GM19397 (cell line): ENCODE data around the gene TFAP2E.

Experiments
- ATAC-seq: cut with Tn5 transposase; IDR thresholded peaks from one replicate; pipeline ENCODE4 v1.9.1; 2021; ENCODE audit warnings: mild to moderate bottlenecking, moderate library complexity; ENCODE audit not compliant: unreplicated experiment

TFAP2E gene

GRCh38 chr1:35592991-35593769, 20.1 kb downstream of the TFAP2E start:
- no peak for ATAC-seq

- ATAC-seq: no peak
Measured at GRCh38 chr1:35594005-35594760, 21.1 kb downstream of the TFAP2E start.

GRCh38 chr1:35595684-35596083, 22.6 kb downstream of the TFAP2E start:
- no peak for ATAC-seq

DNA sequence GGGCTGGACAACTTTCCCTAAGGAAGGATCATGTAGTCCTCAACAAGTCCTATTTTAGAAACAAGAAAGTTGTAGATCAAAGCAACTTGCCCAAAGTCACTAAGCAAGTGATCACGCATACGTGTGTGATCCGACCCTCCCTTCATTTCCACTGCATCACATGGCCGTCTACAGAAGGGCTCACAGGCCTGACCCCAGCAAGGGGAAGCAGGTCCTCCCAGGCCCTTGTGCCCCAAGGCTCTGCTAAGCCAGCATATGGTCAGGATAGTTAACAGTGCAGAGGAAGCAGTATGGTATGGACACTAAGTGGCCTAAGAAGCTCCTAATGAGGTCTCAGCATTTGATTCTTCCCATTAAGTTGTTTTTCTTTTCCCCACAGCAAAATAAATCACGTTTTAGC, 24.8 kb downstream of the TFAP2E start:
- ATAC-seq: no peak

DNA sequence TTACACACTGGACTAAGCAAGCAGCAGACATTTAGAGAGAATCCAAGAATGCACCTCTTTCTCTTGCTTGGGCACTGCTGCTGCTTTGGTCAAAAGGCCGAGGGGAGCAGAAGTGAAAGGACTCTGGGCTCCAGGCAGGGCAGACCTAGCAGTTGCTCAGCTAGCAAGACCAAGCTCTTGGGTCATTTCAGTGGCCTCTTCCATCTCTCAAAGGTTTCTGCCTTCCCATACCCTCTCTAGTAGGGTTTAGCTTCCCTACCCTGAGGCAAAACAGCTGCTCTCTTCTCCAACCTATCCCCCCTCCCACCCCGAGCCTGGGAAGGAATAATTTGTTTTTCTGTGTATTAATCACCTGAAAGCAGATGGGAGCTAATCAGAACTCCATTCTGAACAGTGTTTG, 25.8 kb downstream of the TFAP2E start:
- ATAC-seq: no peak

GRCh38 chr1:35599411-35599810, 26.3 kb downstream of the TFAP2E start:
- ATAC-seq: no peak

GRCh38 chr1:35600593-35600992, 27.5 kb downstream of the TFAP2E start:
- ATAC-seq: no peak

DNA sequence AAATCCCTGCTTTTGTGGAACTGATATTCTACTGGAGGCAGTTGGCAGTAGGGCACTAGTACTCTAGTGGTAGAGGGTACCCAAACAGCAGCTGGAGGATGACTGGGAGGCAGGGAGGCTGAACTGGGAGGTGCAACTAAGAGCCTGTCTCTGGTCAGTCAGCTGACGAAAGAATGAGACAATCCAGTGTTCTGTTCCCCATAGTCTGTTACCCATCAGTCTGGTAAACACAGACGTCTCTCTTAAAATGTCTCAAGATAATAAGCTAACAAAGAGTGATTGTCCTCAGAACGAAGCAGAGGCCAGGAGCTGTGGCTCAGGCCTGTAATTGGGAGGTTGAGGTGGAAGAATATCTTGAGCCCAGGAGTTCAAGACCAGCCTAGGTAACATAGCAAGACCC, 30.4 kb downstream of the TFAP2E start:
- no peak for ATAC-seq

GRCh38 chr1:35603941-35604340, 30.8 kb downstream of the TFAP2E start:
- no peak for ATAC-seq

GRCh38 chr1:35605071-35605866, 32.2 kb downstream of the TFAP2E start:
- ATAC-seq: no peak

DNA sequence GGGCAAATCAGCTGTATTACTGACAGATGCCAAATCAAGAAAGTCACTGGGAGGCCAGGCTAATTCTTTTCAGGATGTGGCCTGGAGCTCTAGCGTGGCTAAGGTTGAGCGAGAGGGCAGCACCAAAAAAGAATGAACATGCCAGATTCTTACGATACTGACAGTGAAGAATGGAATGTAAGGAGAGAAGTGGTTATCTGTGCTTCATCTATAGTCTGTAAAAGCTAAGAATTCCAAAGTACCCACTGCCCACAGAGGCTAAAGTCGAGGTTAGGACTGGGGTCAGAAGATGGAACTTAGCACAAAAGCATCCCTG, 32.7 kb downstream of the TFAP2E start:
- no peak for ATAC-seq

DNA sequence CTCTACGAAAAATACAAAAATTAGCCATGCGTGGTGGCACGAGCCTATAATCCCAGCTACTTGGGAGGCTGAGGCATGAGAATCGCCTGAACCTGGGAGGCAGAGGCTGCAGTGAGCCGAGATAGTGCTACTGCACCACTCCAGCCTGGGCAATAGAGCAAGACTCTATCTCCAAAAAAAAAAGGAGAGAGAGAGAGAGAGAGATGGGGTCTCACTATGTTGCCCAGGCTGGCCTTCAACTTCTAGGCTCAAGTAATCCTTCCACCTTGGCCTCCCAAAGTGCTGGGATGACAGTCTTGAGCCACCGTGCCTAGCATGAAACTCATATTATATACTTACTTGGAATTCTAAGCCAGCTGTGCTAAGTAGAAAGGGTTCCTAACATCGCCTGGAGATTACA, 38.5 kb downstream of the TFAP2E start:
- ATAC-seq: no peak

GRCh38 chr1:35615440-35615839, 42.3 kb downstream of the TFAP2E start:
- ATAC-seq: no peak

GRCh38 chr1:35619237-35620121, 46.4 kb downstream of the TFAP2E start:
- ATAC-seq: no peak

- ATAC-seq: no peak
Measured at GRCh38 chr1:35622510-35623178, 49.5 kb downstream of the TFAP2E start.

- no peak for ATAC-seq
Measured at GRCh38 chr1:35623832-35624231, 50.7 kb downstream of the TFAP2E start.

- ATAC-seq: no peak
Measured at GRCh38 chr1:35629051-35629450, 55.9 kb downstream of the TFAP2E start.

DNA sequence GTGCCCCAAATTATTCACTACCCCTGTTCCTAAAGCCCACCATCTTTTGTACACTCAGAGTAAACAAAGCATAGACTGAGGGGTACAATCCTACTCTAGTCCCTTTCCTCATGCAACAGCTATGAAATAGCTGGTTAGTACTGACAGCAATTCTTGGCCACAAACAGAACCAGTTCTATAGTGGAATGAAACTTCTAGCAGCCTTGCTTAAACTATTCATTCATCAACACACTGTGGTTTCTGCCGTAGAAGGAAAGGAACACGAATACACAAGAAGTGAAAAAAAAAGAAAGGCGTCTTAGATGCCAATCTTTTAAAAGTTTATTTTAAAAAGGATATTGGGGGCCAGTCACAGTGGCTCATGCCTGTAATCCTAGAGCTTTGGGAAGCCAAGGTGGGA, 58.3 kb downstream of the TFAP2E start:
- no peak for ATAC-seq

GRCh38 chr1:35633547-35633946, 60.4 kb downstream of the TFAP2E start:
- no peak for ATAC-seq

GRCh38 chr1:35637401-35637809, 64.3 kb downstream of the TFAP2E start:
- ATAC-seq: no peak
